Islet precursor cell (in vitro differentiated cells): ENCODE results near the gene FZD8.
A peak's percentile ranks its signal among the peaks of the same experiment; 100 is the strongest.
"Not testable (repeated sequence)": the region's sequence is repeated elsewhere in the genome, so short reads cannot be mapped to it uniquely, and the experiment has no call there.

Source experiments
- DNase-seq: peaks from one replicate; pipeline ENCODE4 v3.0.0-alpha.2; 2018

Gene FZD8, protein sequence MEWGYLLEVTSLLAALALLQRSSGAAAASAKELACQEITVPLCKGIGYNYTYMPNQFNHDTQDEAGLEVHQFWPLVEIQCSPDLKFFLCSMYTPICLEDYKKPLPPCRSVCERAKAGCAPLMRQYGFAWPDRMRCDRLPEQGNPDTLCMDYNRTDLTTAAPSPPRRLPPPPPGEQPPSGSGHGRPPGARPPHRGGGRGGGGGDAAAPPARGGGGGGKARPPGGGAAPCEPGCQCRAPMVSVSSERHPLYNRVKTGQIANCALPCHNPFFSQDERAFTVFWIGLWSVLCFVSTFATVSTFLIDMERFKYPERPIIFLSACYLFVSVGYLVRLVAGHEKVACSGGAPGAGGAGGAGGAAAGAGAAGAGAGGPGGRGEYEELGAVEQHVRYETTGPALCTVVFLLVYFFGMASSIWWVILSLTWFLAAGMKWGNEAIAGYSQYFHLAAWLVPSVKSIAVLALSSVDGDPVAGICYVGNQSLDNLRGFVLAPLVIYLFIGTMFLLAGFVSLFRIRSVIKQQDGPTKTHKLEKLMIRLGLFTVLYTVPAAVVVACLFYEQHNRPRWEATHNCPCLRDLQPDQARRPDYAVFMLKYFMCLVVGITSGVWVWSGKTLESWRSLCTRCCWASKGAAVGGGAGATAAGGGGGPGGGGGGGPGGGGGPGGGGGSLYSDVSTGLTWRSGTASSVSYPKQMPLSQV

DNA sequence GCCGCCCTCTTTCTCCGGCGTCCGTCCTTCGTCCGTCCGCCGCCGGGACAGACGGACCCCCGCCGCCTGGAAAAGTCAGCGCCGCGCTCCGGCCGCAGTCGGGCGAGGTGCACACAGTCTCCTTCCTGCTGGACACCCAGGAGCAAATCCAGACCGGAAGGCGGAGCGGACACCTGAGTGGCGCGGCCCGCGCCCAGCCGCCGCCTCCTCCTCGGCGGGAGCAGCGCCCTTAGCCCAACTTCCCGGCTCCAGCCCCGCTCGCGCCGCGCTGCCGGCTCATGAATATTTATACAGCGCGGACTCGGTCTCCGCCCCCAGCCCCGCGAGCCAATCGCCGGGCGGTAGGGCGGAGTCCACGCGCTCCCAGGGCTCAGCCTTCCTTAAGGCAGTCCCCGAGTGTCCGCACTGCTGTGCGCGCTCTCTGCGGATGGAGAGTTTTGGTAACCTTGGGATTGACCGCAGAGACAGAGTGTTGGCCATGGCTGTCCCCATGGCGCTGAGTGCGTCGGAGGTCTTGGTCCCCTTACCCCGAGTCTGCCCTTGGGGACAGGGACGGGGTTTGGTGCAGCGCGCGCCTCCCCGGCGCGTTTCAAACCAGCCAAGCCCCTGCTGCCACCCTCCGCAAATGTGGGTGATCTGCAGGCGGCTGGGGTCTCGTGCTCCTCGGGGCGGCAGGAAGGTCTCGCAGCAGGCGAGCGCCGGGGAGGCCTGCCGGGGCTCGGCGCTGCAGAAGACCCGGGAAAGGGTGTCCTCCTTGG lies at the start of gene FZD8:
Gene FZD8 (minus strand): TSS at position 262 of the 758 bp plus-strand sequence. CDS start 867 bp downstream, outside the sequence.
- DNase-seq, result peak; percentile 97

DNA sequence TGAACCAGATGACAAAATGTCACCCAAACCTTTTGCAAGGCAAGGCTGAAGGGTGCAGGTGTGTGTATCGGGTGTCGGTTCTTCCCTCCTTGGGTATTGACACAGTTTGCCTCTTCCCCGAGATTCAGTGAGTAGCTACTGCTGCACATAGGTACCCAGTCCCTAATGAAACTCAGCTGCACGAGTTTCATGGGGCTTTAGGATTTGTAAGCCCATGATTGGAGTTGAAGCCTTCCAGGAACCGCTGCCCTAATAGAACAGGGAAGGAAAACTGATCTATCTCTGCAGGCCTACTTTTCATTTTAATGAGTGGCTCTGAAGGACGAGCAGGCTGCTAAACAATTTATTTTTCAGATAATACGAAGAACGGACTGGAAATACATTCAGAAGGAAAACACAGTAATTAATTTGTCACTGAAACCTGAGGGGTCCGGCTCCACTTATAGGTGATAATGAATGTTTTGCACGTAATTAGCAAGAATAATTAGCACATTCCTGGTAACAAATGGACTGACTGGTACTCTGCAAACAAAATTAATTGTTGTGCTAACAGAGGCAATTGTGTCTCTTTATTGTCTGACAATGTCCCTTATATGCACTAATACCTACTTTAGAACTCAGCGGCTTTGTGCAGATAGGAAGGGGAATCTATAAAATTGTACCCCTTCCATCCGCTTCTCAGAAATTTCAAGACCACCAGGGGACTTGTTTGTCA lies 49.6 kb upstream of the FZD8 start:
- DNase-seq, result no peak

GRCh38 chr10:35690534-35690933 lies 48.4 kb upstream of the FZD8 start:
- no peak for DNase-seq

GRCh38 chr10:35685858-35686257 lies 43.8 kb upstream of the FZD8 start:
- DNase-seq, result not testable (repeated sequence)

DNA sequence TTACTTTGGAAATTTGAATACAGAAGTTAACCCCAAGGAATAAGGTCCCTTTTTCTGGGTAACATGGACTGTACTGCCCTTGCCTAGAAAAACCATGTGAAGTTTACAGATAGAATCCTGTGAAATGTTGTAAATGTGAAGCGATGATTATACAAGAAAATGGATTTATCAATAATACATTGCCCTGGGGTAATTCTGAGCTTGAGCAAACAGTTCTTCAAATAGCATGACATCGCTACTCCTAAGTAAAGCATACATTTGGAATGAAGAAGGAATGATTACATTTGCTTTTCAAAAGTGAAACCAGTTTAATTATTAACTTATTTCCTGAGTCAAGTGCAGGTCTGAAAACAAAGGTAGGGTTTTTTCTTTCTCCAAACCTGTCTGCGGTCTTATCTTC lies 43.3 kb upstream of the FZD8 start:
- no peak for DNase-seq

DNA sequence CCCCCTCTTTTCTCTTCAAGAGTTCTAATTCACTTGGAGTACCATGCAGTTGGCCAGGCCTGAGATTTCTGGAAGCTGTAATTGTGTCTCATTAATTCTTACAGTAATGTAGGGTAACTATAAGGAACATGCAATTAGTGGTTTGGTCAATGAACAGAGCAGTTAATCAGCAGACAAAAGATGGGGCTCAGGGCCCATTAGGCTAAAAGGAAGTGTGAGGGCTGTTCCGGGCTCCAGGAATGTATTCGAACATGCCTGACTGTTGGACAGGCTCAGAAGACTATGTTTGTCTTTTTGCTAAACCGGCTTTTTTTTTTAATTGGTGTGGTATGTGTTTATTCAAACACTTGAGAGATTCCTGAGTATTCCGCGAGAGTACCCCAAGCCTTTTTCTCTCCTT lies 42.5 kb upstream of the FZD8 start:
- peak; percentile 68 for DNase-seq

GRCh38 chr10:35675846-35676245 lies 33.8 kb upstream of the FZD8 start:
- DNase-seq, result no peak

DNA sequence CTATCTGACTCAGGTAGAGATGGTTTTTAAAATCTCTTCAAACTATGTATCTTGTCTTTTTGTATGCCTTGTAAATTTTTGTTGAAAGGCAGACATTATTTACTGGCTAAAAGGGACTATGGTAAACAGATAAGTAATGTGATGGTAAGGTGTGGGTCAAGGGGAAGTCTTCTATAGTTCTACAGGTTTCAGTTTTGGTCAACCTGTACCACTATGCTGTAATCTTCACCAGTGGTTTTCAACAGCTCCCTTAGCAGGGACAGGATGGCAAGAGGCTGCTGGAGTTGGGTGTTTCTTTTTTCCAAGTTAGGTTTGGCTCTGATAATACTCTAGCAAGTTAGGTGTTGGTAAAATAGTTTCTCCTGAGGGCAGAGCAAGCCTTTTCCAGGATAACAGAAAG lies 32.7 kb upstream of the FZD8 start:
- DNase-seq, result no peak

GRCh38 chr10:35668865-35669650 lies 27.0 kb upstream of the FZD8 start:
- DNase-seq, result no peak

GRCh38 chr10:35667971-35668370 lies 25.9 kb upstream of the FZD8 start:
- DNase-seq, result no peak

DNA sequence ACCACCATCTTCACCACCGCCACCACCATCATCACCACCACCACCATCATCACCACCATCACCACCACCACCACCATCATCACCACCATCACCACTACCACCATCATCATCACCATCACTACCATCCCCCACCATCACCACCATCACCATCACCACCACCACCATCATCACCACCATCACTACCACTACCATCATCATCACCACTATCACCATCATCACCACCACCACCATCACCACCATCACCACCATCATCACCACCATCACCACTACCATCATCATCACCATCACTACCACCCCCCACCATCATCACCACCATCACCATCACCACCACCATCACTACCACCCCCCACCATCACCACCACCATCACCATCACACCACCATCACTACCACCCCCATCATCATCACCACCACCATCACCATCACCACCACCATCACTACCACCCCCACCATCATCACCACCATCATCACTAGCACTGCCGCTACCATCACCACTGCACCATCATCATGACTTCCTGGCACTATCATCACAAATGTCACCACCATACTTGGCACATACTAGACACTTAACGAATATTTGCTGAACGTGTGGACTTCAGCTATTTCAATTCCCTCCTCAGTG lies 25.3 kb upstream of the FZD8 start:
- no peak for DNase-seq

GRCh38 chr10:35661236-35661635 lies 19.1 kb upstream of the FZD8 start:
- no peak for DNase-seq

DNA sequence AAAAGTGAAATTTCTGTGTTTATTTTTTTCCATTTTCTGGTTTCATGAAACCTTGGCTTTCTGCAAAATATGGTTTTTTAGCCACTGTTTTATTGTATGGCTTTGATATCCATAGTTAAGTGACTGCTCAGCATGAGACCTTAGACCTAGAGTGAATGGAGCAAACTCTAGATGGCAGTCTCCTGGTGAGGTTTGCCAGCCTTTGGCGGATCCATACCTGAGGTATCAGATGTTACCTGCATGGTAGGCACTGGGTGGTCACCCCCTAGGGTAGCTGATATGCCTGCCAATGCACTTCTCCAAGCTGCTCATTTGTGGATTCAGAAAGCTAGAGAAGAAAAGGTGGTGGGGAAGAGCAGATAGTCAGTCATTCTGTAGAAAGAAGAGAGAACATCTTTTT lies 17.4 kb upstream of the FZD8 start:
- no peak for DNase-seq

GRCh38 chr10:35657621-35658020 lies 15.5 kb upstream of the FZD8 start:
- no peak for DNase-seq

- no peak for DNase-seq
Measured at GRCh38 chr10:35652824-35653223, 10.7 kb upstream of the FZD8 start.

- no peak for DNase-seq
Measured at GRCh38 chr10:35650894-35651293, 8.8 kb upstream of the FZD8 start.

- no peak for DNase-seq
Measured at GRCh38 chr10:35644050-35644950, 2.2 kb upstream of the FZD8 start.

DNA sequence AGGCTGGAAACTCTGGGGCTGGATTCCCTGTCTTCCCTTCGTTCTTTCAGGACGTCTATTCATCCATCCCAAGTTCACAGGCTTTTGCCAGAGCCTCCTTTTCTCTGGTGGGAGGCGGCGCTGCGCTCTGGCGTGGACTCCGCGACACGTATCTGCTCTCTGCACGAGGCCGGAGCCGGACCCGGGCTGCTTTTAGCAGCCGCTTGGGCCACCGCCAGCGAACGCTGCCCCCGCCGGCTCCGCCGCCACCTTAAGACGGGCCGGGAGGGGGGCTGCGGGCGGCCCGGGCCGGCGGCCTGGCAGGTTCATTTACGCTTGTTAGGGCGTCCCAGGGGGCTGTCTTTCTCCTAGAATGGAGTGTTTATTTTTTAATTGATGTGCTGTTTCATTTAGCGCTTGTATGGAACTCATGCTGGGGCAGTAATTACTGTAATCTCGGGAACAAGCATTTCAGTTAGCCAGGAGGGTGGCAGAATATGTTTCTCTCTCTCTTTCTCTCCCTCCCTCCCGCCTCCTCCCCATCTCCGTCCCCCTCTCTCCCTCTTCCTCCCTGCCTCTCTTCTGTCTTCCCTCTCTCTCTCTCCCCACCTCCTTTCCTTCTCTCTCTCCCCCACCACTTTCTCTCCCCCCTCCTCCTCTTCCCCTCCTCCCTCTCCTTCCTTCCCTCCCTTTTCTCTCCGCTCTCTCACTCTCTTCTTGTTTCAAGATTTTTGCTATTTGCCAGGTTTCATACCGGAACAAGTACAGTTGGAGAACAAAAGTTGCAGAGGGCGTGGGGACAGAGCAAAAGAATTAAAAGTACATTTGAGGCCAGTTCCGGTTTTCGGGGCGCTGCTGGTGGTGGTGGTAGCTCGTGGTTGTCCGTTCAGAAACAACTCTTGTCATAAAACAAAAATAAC lies 1.3 kb upstream of the FZD8 start:
- peak; percentile 77 for DNase-seq

DNA sequence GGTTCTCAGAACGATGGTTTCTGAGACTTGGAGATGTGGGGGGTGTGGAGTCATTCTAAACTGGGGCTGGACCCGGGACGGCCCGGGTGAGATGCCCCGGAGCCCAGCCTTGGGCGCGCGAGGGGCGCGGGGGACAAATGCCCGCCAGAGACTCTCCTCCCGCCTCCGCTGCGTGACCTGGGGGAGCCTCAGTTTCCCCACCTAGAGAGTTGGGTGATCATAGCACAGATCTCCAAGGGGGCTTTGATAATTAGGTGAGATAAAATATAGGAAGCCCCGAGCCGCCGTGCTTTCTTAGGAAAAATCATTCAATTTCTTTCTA lies 658 bp upstream of the FZD8 start:
- no peak for DNase-seq

GRCh38 chr10:35641676-35642034 lies 441 bp downstream of the FZD8 start:
- DNase-seq, result no peak
